ENCODE results near the gene DRC7.

- TF ChIP-seq POLR2AphosphoS5 (IDR thresholded peaks at IDR 0.05; ENCODE audit: low read depth, low read length) (no peak), SIN3A (IDR thresholded peaks at IDR 0.05; ENCODE audit: borderline replicate concordance, insufficient read depth, low read depth, low read length) (no peak), CTCF (IDR thresholded peaks at IDR 0.05) (no peak), REST (IDR thresholded peaks at IDR 0.05; ENCODE audit: insufficient read depth in 1 of 2, low read depth in 2 of 2, low read length in 1 of 2) (no peak), TCF7L2 (IDR thresholded peaks at IDR 0.05; ENCODE audit: low read depth, low read length) (no peak)
These were observed 59.1 kb downstream of the DRC7 start for GRCh38 chr16:57753448-57754353.
